Thyroid gland (tissue), 4 donors: ENCODE data around the gene PFKM.

Source experiments
- POLR2A ChIP-seq, 2 donors: fragments of 450-650 bp; IDR thresholded peaks; one replicate each; pipeline ENCODE4 v1.6.1; 2017; ENCODE audit warnings: antibody characterized with exemption in 2 of 2, mild to moderate bottlenecking in 2 of 2, moderate library complexity in 1 of 2
- TF ChIP-seq, protein P1 (sequence below), 6 experiments: fragments of 200-600 bp in 3 of 6; fragments of 450-650 bp in 3 of 6; sonication (generic) in 3 of 6; IDR thresholded peaks; one replicate each; pipeline ENCODE4 v1.5.1; 2016 to 2019; ENCODE audit warnings: antibody characterized with exemption in 6 of 6, mild to moderate bottlenecking in 2 of 6, inconsistent platforms in 1 of 6, moderate library complexity in 1 of 6

DNA sequence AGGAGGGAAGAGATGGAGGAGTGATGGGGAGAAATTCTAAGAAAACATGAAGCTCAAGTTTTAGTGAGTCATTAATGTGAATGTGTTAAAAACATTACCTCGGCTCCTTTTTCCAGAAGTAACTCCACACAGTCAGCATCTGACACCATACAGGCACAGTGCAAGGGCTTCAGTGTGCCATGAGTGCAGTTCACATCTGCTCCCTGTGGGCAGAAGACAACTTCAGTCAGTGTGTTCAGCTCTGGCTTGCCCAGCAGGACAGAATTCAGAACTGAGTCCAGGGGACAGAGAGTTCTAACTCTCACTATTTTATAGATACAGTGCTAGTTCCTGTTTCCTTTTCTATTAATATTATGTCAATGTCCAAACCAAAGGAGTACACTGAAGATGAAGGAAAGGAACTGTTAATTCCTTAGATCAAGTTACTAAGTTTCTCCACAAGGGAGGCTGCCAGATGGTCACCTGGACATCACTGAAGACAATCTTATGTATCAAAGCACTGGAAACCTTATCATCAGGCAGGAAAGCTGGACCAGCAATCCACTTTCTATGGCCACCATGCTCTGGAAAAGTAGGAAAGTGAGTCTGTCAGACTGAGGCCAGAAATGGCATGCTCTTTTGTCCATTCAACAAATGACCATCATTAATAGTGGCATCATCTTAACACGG, 32.1 kb downstream of the PFKM start:
- TF ChIP-seq POLR2A (IDR thresholded peaks at IDR 0.05), result no peak
- TF ChIP-seq, protein P1, sequence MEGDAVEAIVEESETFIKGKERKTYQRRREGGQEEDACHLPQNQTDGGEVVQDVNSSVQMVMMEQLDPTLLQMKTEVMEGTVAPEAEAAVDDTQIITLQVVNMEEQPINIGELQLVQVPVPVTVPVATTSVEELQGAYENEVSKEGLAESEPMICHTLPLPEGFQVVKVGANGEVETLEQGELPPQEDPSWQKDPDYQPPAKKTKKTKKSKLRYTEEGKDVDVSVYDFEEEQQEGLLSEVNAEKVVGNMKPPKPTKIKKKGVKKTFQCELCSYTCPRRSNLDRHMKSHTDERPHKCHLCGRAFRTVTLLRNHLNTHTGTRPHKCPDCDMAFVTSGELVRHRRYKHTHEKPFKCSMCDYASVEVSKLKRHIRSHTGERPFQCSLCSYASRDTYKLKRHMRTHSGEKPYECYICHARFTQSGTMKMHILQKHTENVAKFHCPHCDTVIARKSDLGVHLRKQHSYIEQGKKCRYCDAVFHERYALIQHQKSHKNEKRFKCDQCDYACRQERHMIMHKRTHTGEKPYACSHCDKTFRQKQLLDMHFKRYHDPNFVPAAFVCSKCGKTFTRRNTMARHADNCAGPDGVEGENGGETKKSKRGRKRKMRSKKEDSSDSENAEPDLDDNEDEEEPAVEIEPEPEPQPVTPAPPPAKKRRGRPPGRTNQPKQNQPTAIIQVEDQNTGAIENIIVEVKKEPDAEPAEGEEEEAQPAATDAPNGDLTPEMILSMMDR (IDR thresholded peaks at IDR 0.05), result no peak
